ENCODE data around the gene HOXC11.

Gene HOXC11

GRCh38 chr12:53972722-53973235 is at the start of gene HOXC11:
TSS of gene HOXC11 (plus strand) at chr12:53973126. CDS start at chr12:53973242, 116 bp downstream.
- no peak for DNase-seq (ENCODE audit: low spot score)

GRCh38 chr12:53924521-53925405 is 48.2 kb upstream of the HOXC11 start:
- no peak for DNase-seq (ENCODE audit: low spot score)

DNA sequence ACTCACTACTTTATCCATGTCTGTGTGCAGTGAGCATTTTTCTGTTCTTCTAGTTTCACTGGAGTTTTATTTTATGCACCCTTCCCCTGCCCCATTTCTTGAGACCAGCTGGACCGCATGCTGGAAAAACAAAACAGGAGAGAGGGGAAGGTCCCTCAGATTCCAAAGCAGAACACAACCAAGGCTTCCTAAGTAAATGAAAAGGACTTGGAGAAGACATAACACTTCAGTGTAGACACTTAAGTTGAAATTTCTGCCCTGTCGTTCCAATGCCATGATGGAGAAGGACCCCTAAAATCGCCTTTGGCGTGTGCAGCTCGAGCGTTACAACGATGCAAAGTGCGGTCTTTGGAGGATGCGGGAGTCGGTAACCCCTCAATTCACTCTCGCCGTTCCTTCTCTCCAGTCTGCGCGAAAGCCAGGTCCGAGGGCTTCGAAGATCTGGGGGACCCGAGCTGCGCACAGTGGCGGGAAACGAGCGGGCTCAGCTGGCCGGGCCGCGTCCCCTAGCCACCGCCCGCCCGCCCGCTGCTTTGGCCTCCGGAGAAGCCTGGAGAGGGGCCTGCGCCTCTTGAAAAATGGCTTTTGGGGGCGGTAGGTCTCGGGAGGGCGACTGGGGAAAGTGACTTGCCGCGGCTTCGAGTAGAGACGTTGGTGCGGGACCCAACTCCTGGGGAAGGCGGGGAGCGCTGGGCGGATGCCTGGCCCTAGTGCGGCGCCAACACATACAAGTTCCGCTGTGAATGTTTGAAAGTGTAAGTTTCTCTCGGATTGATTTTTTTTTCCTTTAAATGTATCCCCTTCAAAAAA is 45.5 kb upstream of the HOXC11 start:
- no peak for DNase-seq (ENCODE audit: low spot score)

DNA sequence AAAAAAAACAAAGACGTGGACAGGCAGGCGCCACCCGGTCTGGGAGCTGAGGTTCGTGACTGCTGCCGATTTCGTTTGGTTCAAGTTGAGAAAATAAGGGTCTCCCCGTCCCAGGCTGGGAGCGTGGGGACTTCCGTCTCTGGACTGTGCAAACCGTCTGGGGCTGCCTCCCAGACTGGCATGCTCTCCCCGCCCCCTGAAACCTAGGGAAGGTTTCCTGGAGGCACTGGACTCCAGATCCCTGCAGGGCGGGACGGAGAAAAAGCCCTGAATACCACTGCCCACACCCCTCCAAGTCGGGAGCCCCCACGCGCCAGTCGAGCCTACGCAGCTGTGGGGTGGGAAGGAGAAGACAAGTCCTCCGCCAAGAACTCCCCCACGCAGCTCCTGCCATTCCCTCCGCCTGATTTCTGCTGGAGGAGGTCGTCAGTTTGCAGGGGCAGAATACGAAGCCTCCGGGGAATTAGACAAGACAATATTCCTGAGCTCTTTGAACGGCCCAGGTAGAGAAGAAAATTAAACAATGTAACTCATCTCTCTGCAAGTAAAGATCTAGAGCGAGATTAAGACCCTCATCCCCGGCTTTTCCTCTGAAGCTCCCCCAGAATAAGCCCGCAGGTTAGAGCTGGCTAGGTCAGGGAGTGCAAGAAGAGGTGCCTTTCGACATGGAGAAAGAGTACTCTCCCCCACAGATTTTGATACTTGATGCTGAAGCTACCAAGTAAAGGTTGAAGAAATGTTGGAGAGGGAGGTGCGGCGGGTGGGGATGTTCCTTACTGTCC is 44.7 kb upstream of the HOXC11 start:
- DNase-seq (ENCODE audit: low spot score) = no peak

DNA sequence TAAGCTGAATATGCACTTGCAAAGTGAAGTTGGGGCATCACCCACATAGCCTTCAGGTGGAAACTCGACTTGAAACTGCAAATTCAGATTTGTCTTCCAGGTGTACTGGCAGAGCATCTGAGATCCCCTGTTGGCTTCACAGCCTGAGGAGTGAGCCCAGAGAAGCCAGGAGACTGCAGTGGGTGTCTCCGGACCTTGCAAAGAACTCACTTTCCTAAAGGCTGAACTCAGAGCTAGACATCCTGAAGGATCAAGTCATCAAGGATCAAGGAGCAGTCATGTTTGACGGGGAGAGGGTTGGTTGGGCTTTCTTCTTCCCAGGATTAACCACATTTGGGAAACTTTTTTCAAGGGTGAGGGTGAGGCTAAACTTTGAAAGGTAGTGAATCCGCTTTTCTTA is 43.4 kb upstream of the HOXC11 start:
- no peak for DNase-seq (ENCODE audit: low spot score)

GRCh38 chr12:53930591-53931255 is 42.2 kb upstream of the HOXC11 start:
- DNase-seq (ENCODE audit: low spot score) = no peak

- DNase-seq (ENCODE audit: low spot score) = no peak
Observed at GRCh38 chr12:53931844-53932581, 40.9 kb upstream of the HOXC11 start.

DNA sequence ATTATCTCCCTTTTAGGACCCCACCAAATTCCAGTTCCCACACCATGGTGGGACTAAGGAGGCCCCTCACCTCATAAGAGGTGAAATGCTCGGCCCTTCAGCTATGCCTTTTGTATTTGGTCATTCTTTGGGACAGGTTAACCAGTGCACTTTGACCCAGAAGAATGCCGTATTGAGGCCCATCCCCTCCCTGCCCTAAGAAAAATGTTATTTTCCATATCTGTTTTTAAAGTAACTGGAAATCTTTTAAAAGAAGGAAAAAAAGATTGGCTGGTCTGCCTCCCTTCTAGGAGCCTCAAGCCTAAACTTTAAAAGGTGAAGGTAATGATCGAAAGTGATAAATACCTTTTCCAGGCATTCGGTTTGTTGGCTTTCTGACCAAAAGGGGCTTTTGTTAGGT is 40.0 kb upstream of the HOXC11 start:
- DNase-seq (ENCODE audit: low spot score) = no peak

DNA sequence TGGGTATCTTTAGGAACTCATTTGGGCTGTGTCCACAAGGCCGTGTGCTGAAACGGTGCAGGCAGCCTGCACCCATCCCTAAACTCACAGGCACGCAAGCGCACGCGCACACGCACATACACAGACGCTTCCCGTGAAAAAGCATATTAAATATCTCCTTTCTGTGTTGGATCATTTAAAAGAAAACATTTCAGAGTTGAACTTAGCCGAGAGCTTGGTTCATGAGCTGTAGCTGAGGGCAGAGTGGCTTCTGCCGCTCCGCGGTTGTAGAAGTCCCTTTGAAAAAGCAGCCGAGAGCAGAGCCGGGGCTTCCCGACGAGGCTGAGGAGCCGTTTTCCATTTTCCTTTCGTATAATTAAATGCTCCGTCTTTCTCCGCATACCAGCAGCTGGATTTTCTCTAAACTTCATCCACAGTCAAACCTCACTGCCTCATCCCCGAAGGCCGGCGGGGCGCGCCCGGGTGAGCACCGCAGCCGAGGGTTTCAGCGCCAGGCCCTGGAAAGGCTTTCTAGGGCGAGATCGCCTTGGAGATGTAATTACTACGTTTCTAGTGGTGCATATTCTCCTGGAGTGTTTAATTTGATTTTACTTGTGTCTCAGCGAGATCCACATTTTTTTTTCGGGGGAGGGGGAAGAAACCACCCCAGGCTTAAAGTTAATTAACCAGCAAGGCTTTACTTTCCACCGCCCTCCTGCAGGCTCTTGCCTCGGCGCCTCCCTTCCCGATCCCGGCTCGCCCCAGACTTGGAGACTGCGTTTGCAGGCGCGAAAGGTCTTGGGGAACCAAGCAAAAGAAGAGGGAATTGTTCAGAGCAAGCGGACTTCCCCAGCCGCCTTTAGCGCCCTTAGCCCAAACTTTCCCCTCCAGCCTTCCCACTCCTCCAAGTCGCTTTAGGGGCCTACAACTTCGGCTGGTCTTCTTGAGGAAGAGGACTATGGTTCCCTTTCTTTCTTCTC is 37.3 kb upstream of the HOXC11 start:
- no peak for DNase-seq (ENCODE audit: low spot score)

GRCh38 chr12:53937099-53937498 is 35.8 kb upstream of the HOXC11 start:
- no peak for DNase-seq (ENCODE audit: low spot score)

DNA sequence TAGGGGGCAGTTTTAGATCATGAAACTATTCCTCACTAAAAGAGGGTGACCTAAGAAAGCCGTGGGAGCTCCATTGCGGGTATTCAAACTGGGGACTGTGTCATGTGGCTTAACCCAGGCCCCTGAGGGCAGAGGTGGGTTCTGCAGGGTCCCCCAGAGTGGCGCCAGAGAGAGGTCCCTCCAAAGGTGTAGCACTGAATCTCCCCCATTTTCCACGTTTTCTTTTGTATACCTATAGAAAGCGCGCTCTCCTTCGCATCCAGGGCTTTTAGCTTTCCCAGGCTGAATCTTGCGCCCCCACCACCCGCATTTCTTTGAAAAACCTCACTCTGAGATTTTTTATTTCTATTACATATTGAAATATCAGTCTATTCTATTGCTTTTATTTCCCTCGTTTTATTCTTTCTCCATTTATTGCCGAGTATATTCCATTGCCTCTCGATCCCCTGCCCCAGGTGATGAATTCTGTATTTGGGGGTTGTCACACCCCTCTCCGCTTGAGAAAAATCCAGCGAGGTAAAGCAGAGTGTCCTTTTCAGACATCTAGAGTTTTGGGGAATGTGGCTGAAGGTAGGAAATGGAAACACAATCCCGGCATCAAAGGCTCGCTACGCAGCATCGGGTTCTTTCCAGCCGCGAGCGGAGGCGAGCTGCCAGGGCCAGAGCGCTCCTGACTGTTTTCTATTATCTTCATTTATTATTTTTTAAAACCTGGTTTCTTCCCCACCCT is 35.2 kb upstream of the HOXC11 start:
- DNase-seq (ENCODE audit: low spot score) = no peak

- peak; percentile 22 for DNase-seq (ENCODE audit: low spot score)
Observed at GRCh38 chr12:53938326-53939140, 34.4 kb upstream of the HOXC11 start, which contains the start of gene HOXC13. TSS of gene HOXC13 (plus strand) at chr12:53938831. CDS start at chr12:53938907, 76 bp downstream.

DNA sequence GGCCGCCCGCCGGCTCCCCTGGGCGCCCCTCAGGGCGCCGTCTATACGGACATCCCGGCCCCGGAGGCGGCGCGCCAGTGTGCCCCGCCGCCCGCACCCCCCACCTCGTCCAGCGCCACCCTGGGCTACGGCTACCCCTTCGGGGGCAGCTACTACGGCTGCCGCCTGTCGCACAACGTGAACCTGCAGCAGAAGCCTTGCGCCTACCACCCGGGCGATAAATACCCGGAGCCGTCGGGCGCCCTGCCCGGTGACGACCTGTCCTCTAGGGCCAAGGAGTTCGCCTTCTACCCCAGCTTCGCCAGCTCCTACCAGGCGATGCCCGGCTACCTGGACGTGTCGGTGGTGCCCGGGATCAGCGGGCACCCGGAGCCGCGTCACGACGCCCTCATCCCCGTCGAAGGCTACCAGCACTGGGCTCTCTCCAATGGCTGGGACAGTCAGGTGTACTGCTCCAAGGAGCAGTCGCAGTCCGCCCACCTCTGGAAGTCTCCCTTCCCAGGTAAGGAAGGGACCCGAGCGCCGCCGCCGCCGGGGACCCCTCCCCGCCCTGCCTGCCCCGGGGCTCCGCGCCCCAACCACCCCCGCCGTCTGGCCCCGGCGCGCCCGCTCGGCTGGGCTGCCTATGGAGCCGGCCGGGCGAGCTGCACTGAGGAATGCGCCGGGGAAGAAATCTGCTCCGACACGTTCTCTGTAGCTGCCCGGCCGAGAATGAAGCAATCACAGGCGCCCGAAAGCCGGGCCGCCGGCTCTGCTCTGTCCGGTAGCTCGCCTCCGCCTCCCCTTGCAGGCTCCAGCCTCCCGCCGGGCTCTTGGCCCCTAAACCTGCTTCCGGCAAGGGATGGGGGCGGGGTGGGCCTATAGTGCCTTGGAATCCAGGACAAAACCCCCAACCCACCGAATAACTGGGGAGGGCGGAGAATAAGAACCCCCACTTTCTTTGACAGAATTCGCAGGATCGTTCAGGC is 33.5 kb upstream of the HOXC11 start:
- no peak for DNase-seq (ENCODE audit: low spot score)

DNA sequence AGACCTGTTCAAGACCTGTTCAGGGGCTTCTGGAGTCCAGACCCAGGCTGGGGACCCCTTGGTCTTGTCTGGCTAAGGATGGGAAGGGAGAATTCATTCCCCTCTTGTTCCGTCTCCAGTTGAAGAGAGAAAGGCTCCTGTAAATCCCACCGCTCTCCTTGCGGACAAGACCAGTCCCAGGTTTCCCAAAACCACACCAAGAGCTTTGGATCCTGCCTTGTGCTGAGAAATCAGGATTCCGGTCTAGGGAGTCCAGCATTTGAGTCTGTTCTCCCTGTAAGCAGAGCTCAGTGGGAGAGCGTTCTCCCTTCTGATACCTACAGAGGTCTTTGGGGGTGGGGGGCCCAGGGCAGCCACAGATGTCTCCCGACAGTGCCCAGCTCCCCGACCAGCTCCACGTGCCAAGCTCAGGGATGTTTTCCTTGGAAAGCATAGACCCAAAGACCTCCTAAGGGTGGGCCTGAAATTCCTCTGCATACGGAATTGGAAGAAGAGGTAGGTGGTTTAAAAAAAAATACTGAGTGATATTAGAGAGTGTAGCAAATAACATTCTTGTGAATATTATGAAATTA is 32.4 kb upstream of the HOXC11 start:
- DNase-seq (ENCODE audit: low spot score) = no peak

- DNase-seq (ENCODE audit: low spot score) = no peak
Observed at GRCh38 chr12:53941187-53941586, 31.7 kb upstream of the HOXC11 start.

DNA sequence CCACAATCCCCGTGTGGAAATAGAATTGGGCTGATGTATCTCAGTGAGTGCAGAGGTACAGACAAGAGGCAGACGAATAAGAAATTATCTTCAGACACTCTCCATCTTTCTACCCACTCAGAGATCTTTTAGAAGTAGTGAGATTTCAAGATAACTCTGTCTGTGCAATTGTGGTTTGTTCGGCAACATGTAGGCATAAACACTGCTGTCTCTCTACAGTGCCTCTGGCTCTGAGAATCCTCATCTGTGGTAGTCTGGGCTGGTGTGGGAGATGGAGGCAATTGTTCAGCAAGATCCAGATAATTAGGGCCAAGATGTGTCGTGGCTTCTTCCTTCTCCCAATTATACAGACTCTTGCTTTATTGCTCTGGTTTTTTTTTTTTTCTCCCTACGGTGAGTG is 31.2 kb upstream of the HOXC11 start:
- no peak for DNase-seq (ENCODE audit: low spot score)
